CD4-positive, alpha-beta T cell treated with Interleukin-6 for 4 hours (primary cell): ENCODE measurements around the gene LCORL.
"Not testable (repeated sequence)": the region's sequence is repeated elsewhere in the genome, so short reads cannot be mapped to it uniquely, and the experiment has no call there.

ENCODE experiments used
- DNase-seq: peaks from one replicate; pipeline ENCODE4 v3.0.0-alpha.2; 2020; ENCODE audit warnings: mixed read lengths

LCORL gene

DNA sequence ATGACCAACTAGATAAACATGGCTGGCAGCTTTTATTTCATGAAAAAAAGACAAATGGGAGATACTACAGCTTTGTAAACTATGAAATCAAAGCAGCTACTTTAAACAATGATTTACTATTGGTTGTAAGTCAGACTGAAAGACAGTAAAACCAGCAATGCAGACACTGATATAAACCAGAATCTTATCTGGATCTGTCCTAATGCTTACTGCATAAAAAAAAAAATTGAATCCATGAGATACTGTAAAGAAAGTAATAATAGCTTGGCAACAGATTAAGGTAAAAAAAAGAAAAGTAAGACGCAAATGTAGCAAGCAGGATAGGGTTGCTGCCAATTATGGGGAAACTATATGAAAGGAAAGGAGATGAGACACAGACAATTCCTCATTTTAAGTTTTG, 7.3 kb downstream of the LCORL start:
- DNase-seq: no peak

DNA sequence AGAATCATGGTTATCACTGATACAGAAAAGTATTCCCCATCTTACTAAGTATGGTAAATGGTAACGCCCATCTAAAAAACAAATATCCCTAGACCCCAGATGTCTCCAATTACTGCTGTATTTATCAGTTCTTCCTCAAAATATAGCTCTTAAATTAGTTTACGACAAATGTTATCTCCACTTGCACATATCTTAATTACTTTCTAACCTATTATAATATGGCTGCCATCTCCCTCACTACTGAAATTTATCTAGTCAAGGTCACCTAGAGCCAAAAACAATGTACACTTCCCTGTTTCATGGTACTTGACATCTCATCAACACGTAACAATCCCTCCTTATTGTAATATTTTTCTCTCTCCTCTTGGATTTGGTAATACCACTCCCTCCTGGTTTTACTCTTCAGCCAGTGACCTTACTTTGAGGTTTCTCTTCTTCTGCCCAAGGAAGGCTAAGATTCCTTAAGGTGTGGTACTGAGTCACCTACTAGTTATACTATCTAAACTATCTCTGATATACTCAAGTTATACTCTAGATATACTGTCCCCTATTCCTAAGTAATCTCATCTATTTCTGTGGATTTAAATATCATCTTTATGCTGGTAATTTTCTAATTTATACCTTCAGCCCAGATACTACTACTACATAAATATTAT, 8.6 kb downstream of the LCORL start:
- DNase-seq: no peak

DNA sequence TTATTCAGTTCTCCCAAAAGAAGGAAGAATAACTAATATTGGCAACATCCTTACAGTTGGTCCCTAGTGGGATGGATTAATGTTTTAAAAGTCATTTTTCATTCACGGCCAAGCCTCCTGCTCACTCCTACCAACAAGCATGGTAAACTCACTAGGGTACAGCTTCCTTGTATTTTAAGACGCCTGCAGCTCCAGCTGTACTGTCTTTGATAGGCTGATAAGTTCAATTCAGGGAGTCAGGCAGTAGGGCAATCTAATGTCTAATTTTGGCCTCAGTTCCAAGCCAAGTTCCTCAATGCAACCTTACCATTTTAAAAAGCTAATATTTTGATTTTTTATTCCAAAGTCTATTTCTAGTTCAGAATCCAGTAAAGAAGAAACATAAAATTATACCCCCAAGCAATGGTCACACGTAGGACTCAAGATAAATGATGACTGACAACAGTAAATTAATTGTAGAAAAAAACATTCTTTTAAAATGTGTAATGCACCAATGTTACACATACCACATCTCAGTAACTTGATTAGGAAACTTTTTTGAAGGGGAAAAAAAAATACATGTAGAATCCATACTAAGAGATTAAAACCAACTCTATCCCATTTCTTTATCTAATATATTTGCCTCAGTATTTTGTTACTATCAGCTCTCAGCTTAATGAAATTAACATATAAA, 9.3 kb downstream of the LCORL start:
- no peak for DNase-seq

DNA sequence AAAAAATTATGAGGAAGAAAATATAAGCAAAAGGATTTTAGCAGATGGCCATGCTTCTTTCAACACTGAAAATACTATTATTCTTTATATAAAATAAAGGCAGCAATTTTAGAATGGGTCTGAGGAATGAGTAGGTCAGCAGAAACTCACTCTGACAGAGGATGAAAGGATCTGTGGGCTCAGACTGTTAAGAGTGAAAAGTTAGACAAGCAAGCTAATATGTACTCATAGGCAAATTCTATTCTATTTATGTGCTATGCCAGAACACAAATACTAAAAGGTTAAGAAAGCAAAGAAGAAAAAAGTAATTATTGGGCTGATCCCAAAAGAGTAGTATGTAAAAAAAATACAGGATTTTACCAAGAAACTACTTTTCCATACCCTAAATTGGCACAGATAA, 13.9 kb downstream of the LCORL start:
- no peak for DNase-seq

DNA sequence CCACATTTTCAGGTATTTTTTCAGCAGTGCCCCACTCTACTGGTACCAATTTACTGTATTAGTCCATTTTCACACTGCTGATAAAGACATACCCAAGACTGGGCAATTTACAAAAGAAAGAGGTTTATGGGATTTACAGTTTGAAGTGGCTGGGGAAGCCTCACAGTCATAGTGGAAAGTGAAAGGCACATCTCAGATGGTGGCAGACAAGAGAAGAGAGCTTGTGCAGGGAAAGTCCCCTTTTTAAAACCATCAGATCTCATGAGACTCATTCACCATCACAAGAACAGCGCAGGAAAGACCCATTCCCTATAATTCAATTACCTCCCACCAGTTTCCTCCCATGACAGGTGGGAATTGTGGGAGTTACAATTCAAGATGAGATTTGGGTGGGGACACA, 15.1 kb downstream of the LCORL start:
- not testable (repeated sequence) for DNase-seq

DNA sequence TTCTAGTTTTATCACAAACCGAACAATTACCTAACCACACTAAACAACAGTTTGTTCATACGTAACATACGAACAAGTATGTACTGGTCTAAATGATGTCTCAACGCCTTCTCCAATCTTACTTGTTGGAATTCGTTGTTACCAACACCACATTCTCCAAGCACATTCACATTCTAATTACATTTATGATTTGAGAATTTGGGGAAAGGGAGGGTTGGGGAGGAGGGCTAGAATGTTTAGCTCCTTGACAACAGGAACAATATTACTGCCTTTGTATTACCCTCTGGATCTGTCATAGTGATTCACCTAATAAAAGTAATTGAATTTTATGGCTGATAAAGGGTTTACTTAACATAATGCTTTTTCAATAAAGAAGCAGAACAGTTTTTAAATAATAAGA, 24.4 kb downstream of the LCORL start:
- no peak for DNase-seq

DNA sequence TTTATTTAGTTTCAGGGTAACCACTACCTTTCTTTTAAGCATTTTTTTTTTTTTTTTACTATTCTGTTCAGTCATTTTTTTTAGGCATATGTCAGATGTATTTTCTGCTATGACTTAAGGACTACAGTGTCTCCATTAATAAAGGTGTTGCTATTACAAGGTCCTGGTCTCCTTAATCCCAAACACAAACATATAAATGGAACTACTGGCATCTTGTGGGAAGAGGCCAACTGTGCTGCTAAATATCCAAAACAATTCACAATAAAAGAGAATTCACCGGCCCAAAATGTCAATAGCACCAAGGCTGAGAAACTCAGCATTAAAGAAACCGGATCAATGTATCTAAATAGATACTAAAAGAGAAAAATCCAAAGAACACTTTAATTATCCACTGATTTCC, 26.4 kb downstream of the LCORL start:
- no peak for DNase-seq

DNA sequence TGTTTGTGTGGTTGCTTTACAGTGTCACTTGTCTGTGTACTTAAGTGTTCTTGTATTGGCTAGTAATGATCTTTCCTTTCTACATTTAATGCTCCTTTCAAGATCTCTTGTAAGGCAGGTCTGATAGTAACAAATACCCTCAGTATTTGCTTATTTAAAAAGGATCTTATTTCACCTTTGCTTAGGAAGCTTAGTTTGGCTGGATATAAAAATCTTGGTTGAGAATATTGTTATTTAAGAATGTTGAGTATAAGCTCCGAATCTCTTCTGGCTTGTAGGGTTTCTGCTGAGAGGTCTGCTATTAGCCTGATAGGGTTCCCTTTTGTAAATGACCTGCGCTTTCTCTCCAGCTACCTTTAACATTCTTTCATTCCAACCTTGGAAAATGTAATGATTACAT, 35.7 kb downstream of the LCORL start:
- DNase-seq: no peak

DNA sequence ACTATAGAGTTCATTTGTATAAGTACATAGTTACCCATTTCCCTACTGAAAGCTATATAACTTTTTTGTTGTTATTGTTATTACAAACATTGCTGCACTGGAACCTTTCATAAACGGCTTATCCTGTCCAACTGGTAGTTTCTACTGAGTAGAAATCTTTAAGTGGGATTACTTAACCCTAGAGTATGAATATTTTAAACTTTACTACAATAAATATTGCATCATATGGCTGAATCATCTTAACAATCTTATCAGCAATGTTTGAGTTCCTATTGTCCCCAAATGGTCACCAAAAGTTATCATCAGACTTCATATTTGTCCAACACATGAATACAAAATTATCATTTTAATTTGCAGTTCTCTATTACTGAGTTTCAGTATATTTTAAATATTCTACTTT, 40.5 kb downstream of the LCORL start:
- no peak for DNase-seq

DNA sequence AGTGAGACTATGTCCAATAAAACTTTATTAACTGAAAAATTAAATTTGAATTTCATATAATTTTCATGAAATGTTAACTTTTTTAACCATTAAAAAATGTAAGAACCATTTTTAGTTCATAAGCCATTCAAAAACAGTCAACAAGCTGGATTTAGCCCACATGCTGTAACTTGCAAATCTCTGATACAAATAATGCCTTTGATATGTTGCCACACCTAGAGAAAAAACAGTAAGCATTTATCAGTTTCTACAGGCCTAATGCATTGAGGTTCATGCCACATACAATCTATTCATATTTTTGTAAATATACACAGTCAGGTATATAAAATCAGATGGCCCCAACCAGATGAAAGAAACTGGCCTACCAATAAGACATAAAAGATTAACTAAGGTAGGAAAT, 52.8 kb downstream of the LCORL start:
- no peak for DNase-seq

DNA sequence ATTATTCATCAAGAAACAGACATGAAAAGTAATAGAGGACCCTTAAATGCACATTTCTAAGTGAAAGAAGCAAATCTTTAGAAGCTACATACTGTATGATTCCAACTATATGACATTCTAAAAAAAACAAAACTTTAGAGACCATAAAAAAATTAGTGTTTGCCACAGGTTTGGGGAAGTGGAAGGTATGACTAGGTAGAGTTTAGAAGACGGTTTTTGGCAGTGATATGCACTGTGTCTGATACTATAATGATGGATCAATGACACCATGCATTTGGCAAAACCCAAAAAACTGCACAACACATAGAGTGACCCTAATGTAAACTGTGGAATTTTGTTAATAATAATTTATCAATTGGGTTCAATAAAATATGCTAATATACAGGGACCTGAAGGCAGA, 54.5 kb downstream of the LCORL start:
- DNase-seq: no peak

DNA sequence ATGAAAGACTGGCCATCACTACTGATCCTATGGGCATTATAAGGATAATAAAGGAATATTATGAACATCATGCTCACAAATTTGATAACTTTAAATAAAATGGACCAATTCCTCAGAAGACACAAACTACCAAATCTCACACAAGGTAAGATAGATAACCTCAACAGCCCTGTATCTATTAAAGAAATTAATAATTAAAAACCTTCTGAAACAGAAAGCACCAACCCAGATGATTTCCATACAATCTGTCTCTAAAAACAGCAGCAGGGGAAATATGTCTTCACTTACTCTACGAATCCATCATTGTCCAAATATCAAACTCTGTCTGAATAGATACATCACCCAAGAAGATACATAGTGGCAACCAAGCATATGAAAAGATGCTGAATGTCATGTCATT, 55.2 kb downstream of the LCORL start:
- no peak for DNase-seq

DNA sequence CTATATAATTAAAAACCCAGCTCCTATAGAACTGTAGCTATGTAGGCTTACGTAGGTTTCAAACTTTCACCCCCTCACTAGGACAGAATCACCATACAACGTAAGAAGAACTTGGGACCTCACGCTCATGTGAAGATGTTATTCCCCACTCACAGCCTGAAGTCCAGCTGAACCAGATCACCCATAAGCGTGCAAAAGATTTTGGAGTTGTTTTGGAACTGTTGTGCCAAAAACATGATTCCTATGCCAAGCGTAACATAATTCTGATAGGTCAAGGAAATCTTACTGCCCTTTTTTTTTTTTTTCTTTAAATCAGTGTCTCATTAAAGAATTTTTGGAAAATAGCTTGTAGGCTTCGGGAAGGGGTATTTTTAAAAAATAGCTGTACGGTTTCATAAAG, 57.0 kb downstream of the LCORL start:
- DNase-seq: no peak

DNA sequence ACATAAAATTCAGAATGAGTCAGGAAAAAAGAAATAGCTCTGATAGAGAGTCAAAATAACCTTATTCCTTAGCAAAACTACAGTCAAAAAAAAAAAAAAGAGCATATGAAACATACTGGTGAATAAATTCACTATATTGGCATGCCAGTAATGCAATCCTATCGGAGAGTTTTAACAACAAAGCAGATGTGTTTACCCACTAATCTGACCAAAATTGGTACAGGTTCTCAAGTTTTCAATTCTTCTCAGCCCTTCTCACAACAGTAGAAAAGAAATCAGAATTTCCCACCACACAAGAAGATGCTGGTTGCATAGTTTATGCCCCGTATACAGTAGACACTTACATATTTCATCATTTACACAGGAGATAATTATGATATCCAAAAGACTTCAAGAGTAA, 59.4 kb downstream of the LCORL start:
- DNase-seq: no peak

DNA sequence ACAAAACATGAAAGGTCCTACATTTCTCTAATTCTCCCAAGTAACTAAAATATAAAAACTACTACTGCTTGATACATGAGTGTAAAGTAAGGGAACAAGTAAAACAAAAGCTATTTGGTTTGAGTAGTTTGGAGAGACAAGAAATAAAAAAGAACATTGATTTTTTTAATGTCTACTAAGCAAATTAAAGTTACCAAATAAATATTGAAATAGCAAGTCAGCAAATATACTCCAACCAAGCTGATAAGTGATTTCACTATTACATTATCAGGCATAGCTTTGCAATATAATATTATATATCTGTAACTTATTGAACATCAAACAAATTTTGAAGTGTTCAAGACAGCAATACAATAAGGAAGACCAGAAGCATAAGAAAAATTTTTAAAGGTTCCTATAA, 60.3 kb downstream of the LCORL start:
- no peak for DNase-seq

DNA sequence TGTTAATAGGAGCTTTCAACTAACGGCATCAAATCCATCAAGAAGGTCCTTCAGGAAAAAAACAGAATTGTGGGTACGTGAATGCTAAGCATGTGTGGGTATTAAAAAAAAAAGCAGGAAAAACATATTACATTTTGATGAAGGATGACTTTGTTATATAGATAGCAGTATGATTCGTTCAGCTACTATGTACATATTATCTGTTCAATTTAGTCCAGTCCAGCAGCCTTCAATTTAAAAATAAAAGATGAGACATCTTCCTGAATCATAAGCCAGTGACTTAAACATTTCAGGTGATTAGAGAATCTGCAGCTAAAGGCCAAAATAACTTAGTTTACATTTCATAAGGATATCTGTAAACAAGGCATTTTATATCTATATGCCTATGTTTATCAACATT, 63.4 kb downstream of the LCORL start:
- no peak for DNase-seq

DNA sequence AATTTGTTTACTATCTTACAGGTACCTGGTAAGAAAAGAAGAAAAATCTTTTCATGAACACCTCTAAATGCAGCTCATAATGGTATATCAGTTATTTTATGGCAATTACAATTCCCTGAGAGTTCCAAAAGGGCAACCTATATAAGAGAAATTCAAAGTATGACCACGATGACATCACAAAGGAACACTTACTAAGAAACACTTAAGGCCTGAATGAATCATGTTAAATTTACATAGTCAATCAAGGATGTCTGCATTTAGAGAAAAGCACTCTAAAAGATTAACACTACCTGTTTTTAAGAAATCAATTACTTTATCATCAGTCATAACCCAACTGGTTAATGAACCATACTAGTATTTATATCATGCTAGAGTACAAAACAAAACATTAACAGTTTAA, 63.9 kb downstream of the LCORL start:
- DNase-seq: no peak

DNA sequence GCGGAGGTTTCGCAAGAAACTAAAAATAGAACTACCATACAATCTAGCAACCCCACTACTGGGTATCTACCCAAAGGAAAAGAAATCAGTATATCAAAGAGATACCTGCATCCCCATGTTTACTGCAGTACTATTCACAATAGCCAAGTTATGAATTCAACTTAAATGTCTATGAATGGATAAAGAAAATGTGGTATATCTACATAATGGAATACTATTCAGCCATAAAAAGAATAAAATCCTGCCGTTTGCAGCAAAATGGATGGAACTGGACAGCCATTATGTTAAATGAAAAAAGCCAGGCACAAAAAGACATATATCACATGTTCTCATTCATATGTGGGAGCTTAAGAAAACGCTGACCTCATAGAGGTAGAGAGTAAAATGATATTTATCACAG, 65.3 kb downstream of the LCORL start:
- no peak for DNase-seq

DNA sequence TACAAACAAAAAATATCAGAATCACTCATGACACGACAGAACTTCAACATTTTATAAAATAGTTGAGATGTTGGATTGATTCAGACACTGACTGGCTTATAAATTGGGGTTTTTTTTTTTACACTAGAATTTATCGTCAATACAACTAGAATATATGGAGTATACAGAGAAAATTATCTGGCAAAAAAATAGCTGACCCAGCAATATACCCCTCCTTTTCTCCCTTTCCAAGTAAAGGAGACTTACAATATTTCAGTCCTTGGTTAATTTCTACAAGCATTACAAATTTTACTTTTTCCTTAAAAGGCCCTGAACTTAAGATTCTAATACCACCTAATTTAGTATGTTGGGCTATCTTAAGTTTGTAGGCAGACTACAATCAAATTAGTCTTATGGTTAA, 76.3 kb downstream of the LCORL start:
- no peak for DNase-seq

DNA sequence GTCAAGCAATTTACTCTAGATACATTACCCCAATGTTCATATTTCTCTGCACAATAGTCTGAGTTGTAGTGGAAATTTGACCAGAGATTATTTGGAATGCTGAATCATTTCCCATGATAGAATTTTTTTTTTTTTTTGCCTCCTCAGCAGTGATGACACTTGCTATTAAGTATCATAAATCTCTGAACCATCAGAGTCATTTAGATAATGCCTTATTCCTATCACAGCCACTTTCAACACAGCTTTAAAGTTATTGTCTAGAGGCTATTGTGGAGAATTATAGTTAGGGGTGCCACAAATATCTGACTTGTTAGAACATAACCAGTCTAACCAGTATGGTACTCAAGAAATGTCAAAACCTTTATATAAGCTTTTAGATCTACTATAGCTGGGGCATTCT, 79.8 kb downstream of the LCORL start:
- DNase-seq: no peak

DNA sequence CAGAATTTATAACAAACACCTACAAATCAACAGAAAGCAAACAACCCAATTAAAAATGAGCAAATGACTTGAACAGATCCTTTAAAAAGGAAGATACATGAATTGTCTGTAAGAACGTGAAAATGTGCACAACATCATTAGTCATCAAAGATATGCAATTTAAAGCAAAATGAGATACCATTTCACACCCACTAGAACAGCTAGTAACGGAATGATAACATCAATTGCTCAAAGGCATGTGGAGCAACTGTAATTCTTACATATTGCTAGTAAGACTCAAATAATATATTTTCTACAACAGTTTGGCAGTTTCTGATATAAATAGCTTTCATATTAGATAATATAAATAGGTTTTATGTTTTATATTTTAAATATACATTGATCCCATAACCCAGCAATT, 82.5 kb downstream of the LCORL start:
- DNase-seq: no peak

DNA sequence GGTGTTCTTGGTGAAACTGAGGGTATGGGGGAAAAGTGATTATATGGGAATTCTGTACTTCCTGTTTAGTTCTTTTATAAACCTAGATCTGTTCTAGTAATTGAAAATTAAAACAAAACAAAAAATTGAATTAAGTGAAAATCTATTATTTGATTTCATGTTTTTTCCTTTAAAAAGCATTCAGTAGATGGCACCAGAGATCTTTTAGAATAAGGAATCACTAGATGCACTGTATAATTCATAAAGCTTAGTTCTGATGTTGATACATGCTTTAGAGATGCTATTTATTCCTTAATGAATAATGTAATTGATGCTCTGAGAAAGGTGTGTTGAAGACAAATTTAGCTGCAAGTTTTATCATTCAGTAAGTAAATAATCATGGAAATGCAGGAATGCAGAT, 87.3 kb downstream of the LCORL start:
- DNase-seq: no peak

DNA sequence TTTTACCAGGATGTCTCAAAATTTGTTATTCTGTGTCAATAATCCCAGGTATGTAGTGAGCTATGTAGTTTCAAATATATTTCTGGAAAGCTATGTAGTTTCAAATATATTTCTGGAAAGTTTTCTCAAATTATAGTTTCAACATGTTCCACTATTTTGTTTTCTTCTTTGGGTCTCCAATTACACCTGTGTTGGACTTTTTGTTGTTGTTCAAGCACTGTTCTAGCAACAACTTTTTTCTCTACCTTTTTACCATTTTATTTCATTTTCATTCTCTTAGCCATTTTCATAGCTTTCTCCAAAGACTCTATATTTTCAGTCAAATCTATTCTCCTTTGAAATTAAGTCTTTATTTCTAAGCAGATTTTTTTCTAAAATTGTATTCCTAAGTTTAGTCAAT, 88.4 kb downstream of the LCORL start:
- DNase-seq: no peak

DNA sequence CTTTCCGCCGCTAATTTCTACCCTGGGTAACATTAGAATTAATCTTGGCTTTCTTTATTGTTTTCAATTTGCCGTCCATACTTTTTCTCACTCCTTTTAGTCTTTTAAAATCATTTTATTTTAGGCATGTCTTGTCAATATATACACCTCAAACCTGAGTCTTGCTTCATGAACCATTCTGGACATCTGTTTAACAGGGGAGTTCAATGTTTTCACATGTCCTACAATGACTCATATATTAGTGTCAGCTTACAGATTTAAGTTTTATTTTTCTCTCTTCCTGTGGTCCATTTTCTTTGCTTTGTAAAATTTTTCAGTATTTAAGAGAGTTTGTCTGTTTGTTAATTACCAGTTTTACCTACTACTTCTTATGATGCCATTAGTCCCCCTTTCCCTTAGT, 89.5 kb downstream of the LCORL start:
- DNase-seq: no peak

DNA sequence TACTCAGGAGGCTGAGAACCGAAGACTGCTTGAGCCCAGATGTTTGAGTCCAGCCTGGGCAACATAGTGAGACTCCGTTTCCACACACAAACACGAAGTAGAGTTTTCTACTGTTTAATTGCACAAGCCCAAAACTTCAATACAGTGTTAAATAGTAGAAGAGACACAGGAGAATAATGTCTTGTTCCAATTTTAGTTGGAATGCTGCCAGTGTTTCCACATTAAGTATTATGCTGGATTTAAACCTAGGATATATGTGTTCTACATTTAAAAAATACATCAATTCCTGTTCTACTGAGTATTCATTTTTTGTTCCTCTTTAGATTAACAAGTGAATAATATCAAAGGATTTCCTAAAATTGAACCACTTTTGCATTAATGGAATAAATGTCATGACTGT, 91.3 kb downstream of the LCORL start:
- no peak for DNase-seq
